Lower lobe of right lung (tissue), 2 donors: Measurements from ENCODE around the gene DGKB. TPM values are rescaled to one million over a fixed set of nuclear protein-coding genes. Genes with fewer than 3 reads are reported as not detected.

Source experiments
- ATAC-seq, 2 donors: fragments of 200-7000 bp; cut with Tn5 transposase; one replicate each; pipeline ENCODE4 v1.9.1; 2020 to 2022; ENCODE audit warnings: mild to moderate bottlenecking in 2 of 2, moderate library complexity in 2 of 2
- DNase-seq: peaks from one replicate; pipeline ENCODE4 v3.0.0-alpha.2; 2020
- H3K27ac ChIP-seq: fragments of 200-600 bp; one replicate; pipeline ENCODE4 v1.8.0; 2022
- H3K27me3 ChIP-seq: fragments of 200-600 bp; one replicate; pipeline ENCODE4 v1.8.0; 2022; ENCODE audit warnings: low read depth
- H3K36me3 ChIP-seq: fragments of 200-600 bp; one replicate; pipeline ENCODE4 v1.8.0; 2022; ENCODE audit warnings: mild to moderate bottlenecking
- H3K4me1 ChIP-seq: fragments of 200-600 bp; one replicate; pipeline ENCODE4 v1.8.0; 2022
- H3K4me3 ChIP-seq: fragments of 200-600 bp; one replicate; pipeline ENCODE4 v1.8.0; 2022; ENCODE audit warnings: mild to moderate bottlenecking
- H3K9me3 ChIP-seq: fragments of 200-600 bp; one replicate; pipeline ENCODE4 v1.8.0; 2022
- CTCF ChIP-seq: fragments of 200-600 bp; IDR thresholded peaks from one replicate; pipeline ENCODE4 v1.8.0; 2022; ENCODE audit warnings: antibody characterized with exemption, mild to moderate bottlenecking
- intact Hi-C: fragments of 100-400 bp; cut with DNase I; formaldehyde crosslinking; loops from one replicate; pipeline ENCODE4 v1.11.0; 2022
- total RNA-seq: library from RNA; stranded (reverse); fragmentation: NEBNext Ultra II Directional; extraction: Animal tissue kit (Norgen Biotek cat#: 25700); gene quantifications from one replicate; pipeline ENCODE4 v1.2.1, GENCODE V29; 2021
- donor health status: DM: no; HTN: yes; CAD: no; lungs with severe emphysema.

The DGKB gene
- total RNA-seq, 1 donor from 2014 or later: 0.09 TPM

GRCh38 chr7:14583518-14583917 is 319.0 kb downstream of the DGKB start:
- Histone ChIP-seq H3K27ac (no peak overlapping the region), H3K4me1 (no peaks in the 10 kb centered on the region), H3K27me3 (no peaks in the 10 kb centered on the region), H3K9me3 (peaks cover 5% of the 10 kb centered on the region), H3K36me3 (no peaks in the 10 kb centered on the region), H3K4me3 (no peak overlapping the region)
- intact Hi-C loops: no loop called here
- ATAC-seq: no peak
- no peak for DNase-seq
- TF ChIP-seq CTCF: no peak

- no peak for DNase-seq
- Histone ChIP-seq H3K27me3 (no peaks in the 10 kb centered on the region), H3K9me3 (peaks cover 5% of the 10 kb centered on the region), H3K4me3 (no peak overlapping the region), H3K36me3 (no peaks in the 10 kb centered on the region), H3K27ac (no peak overlapping the region), H3K4me1 (no peaks in the 10 kb centered on the region)
- intact Hi-C loops: no loop called here
- ATAC-seq: no peak
- TF ChIP-seq CTCF: no peak
These were observed 320.5 kb downstream of the DGKB start for GRCh38 chr7:14582010-14582409.

- intact Hi-C loops: no loop called here
- Histone ChIP-seq H3K9me3 (peaks cover 5% of the 10 kb centered on the region), H3K4me3 (no peak overlapping the region), H3K4me1 (no peaks in the 10 kb centered on the region), H3K36me3 (no peaks in the 10 kb centered on the region), H3K27me3 (no peaks in the 10 kb centered on the region), H3K27ac (no peak overlapping the region)
- DNase-seq: no peak
- TF ChIP-seq CTCF: no peak
- ATAC-seq: no peak
These were observed 322.6 kb downstream of the DGKB start for GRCh38 chr7:14579971-14580370.

GRCh38 chr7:14576578-14576977 is 326.0 kb downstream of the DGKB start:
- no peak for ATAC-seq
- intact Hi-C loops: no loop called here
- Histone ChIP-seq H3K4me3 (no peak overlapping the region), H3K27me3 (no peaks in the 10 kb centered on the region), H3K9me3 (no peaks in the 10 kb centered on the region), H3K27ac (no peak overlapping the region), H3K4me1 (no peaks in the 10 kb centered on the region), H3K36me3 (no peaks in the 10 kb centered on the region)
- no peak for TF ChIP-seq CTCF
- no peak for DNase-seq

- ATAC-seq (no peak), DNase-seq (no peak)
- Histone ChIP-seq H3K4me1 (no peaks in the 10 kb centered on the region), H3K9me3 (no peaks in the 10 kb centered on the region), H3K4me3 (no peak overlapping the region), H3K27me3 (no peaks in the 10 kb centered on the region), H3K27ac (no peak overlapping the region), H3K36me3 (no peaks in the 10 kb centered on the region)
- intact Hi-C loops: no loop called here
- TF ChIP-seq CTCF: no peak
These were observed 331.6 kb downstream of the DGKB start for GRCh38 chr7:14570750-14571607.
